Measurements from ENCODE around the gene HNF1B. TPM values are rescaled to one million over a fixed set of nuclear protein-coding genes. Genes with fewer than 3 reads are reported as not detected.
A peak's percentile ranks its signal among the peaks of the same experiment; 100 is the strongest.
"Not testable (repeated sequence)": the region's sequence is repeated elsewhere in the genome, so short reads cannot be mapped to it uniquely, and the experiment has no call there.

The HNF1B gene
- total and polyA plus RNA-seq, 4 donors, result 4.1 to 18.9 (median 12.4) TPM

- Histone ChIP-seq H3K9ac (ENCODE audit: insufficient read depth in 1 of 2, low read length in 2 of 2) (no peak overlapping the region), H3K27ac (ENCODE audit: low read depth in 1 of 2, low read length in 1 of 2) (no peak overlapping the region), H3K4me3 (no peak overlapping the region), H3K27me3 (ENCODE audit: control insufficient read depth in 3 of 3, insufficient read depth in 3 of 3, low read length in 2 of 3) (no peaks in the 10 kb centered on the region), H3K9me3 (ENCODE audit: control insufficient read depth in 4 of 4, insufficient read depth in 3 of 4, low read length in 3 of 4) (peaks cover 0 to 4% (median 0%) of the 10 kb centered on the region in 4 donors), H3K36me3 (ENCODE audit: control insufficient read depth in 4 of 4, insufficient read depth in 4 of 4, low read length in 4 of 4) (no peaks in the 10 kb centered on the region), H3K4me1 (ENCODE audit: control insufficient read depth in 5 of 5, insufficient read depth in 5 of 5, low read length in 5 of 5) (peaks cover 0 to 9% (median 2%) of the 10 kb centered on the region in 5 donors)
- peak; percentile 27 for ATAC-seq (ENCODE audit: insufficient read depth, low FRiP score)
- WGBS, 2 donors, result 43 to 57% methylated on average over 8 of the region's 8 CpGs
- no peak for TF ChIP-seq CTCF (IDR thresholded peaks at IDR 0.05; ENCODE audit: control extremely low read depth, extremely low read depth)
- DNase-seq, result peak; percentile 76 to 86 (median 82)
These were observed 42.3 kb upstream of the HNF1B start for GRCh38 chr17:37787055-37787757.

- Histone ChIP-seq H3K36me3 (ENCODE audit: control insufficient read depth in 4 of 4, insufficient read depth in 4 of 4, low read length in 4 of 4) (no peaks in the 10 kb centered on the region), H3K9me3 (ENCODE audit: control insufficient read depth in 4 of 4, insufficient read depth in 3 of 4, low read length in 3 of 4) (peaks cover 0 to 4% (median 0%) of the 10 kb centered on the region in 4 donors), H3K27ac (ENCODE audit: low read depth in 1 of 2, low read length in 1 of 2) (no peak overlapping the region), H3K4me1 (ENCODE audit: control insufficient read depth in 5 of 5, insufficient read depth in 5 of 5, low read length in 5 of 5) (peaks cover 0 to 9% (median 2%) of the 10 kb centered on the region in 5 donors), H3K27me3 (ENCODE audit: control insufficient read depth in 3 of 3, insufficient read depth in 3 of 3, low read length in 2 of 3) (no peaks in the 10 kb centered on the region), H3K9ac (ENCODE audit: insufficient read depth in 1 of 2, low read length in 2 of 2) (no peak overlapping the region), H3K4me3 (no peak overlapping the region)
- no peak for TF ChIP-seq CTCF (IDR thresholded peaks at IDR 0.05; ENCODE audit: control extremely low read depth, extremely low read depth)
- ATAC-seq (ENCODE audit: insufficient read depth, low FRiP score) (no peak), DNase-seq (no peak)
- 85 to 97% methylated on average over 2 of the region's 2 CpGs for WGBS, 2 donors
These were observed 41.6 kb upstream of the HNF1B start for GRCh38 chr17:37786481-37786880.

- not testable (repeated sequence) for H3K9me3 ChIP-seq (ENCODE audit: control insufficient read depth in 4 of 4, insufficient read depth in 3 of 4, low read length in 3 of 4); H3K27me3 ChIP-seq (ENCODE audit: control insufficient read depth in 3 of 3, insufficient read depth in 3 of 3, low read length in 2 of 3); H3K27ac ChIP-seq (ENCODE audit: low read depth in 1 of 2, low read length in 1 of 2); DNase-seq; H3K4me3 ChIP-seq; H3K4me1 ChIP-seq (ENCODE audit: control insufficient read depth in 5 of 5, insufficient read depth in 5 of 5, low read length in 5 of 5); H3K36me3 ChIP-seq (ENCODE audit: control insufficient read depth in 4 of 4, insufficient read depth in 4 of 4, low read length in 4 of 4); H3K9ac ChIP-seq (ENCODE audit: insufficient read depth in 1 of 2, low read length in 2 of 2); ATAC-seq (ENCODE audit: insufficient read depth, low FRiP score)
- WGBS, 2 donors, result 66 to 67% methylated on average over 1 of the region's 1 CpG
These were observed 37.6 kb upstream of the HNF1B start for GRCh38 chr17:37782460-37782859.

GRCh38 chr17:37781451-37781850 lies 36.6 kb upstream of the HNF1B start:
- no peak overlapping the region for H3K27ac ChIP-seq (ENCODE audit: low read depth in 1 of 2, low read length in 1 of 2)
- ATAC-seq (ENCODE audit: insufficient read depth, low FRiP score) (no peak), DNase-seq (no peak)
- WGBS, 2 donors, result 85 to 88% methylated on average over 2 of the region's 2 CpGs
- H3K4me1 ChIP-seq (ENCODE audit: control insufficient read depth in 5 of 5, insufficient read depth in 5 of 5, low read length in 5 of 5), result no peaks in the 10 kb centered on the region
- H3K9me3 ChIP-seq (ENCODE audit: control insufficient read depth in 4 of 4, insufficient read depth in 3 of 4, low read length in 3 of 4), result peaks cover 0 to 4% (median 0%) of the 10 kb centered on the region in 4 donors
- no peak for TF ChIP-seq CTCF (IDR thresholded peaks at IDR 0.05; ENCODE audit: control extremely low read depth, extremely low read depth)
- no peaks in the 10 kb centered on the region for H3K27me3 ChIP-seq (ENCODE audit: control insufficient read depth in 3 of 3, insufficient read depth in 3 of 3, low read length in 2 of 3)
- H3K36me3 ChIP-seq (ENCODE audit: control insufficient read depth in 4 of 4, insufficient read depth in 4 of 4, low read length in 4 of 4), result no peaks in the 10 kb centered on the region
- H3K4me3 ChIP-seq, result no peak overlapping the region
- no peak overlapping the region for H3K9ac ChIP-seq (ENCODE audit: insufficient read depth in 1 of 2, low read length in 2 of 2)

All from lung (tissue), 12 donors.